Inflammatory macrophage treated with lipopolysaccharide for 1 hour (primary cell): ENCODE results near the gene KCP.

ENCODE experiments used
- DNase-seq, 2 donors: peaks; one replicate each; pipeline ENCODE4 v3.0.0-alpha.2; 2020 to 2022

KCP gene

GRCh38 chr7:128938544-128939074, 28.1 kb upstream of the KCP start:
- DNase-seq: peak; percentile 53 to 86

DNA sequence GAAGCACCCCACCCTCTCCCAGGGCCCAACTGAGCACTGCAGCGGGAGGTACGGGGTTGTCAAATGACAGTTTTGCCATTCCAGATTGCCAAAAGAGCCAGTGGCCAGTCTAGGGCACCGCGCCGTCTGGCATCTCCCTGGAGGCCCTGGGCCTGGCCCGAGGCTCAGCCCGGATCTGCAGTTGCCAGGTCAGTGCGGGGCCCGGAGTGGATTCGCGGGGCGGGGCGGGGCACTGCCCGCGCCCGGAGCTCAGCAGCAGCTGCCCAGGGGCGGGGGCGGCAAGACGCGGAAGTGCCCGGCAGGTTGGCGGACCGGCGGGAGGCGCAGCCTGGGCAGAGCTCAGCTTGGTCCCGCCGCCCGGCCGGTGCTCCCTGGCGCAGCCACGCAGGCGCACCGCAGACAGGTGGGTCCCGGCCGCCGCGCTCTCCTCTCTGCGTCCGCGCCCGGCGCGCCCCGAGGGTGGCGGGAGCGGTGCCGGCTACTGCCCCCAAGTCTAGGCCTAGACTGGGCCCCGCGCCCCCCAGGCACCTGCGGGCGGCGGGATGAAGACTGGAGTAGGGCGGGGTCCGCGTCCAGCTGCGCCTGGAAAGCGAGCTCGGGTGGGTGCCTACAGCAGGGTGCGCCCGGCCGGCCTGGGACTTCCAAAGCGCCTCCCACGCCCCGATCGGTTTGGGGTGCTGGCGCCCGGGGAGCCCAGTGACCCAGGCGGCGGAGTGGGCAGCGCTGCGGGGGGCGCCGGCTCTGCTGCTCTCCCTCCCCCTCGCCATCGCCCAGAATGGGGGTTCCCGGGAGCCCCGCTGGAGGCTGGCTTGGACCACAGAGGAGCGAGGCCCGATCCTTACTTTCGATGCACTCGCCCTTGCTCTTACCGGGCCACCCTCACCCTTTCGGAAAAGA, 27.4 kb upstream of the KCP start, which contains the start of gene IRF5:
Gene IRF5 (plus strand): TSS at position 281 of the 897 bp plus-strand sequence. CDS start 4,155 bp downstream, outside the sequence.
- peak; percentile 64 to 83 for DNase-seq

GRCh38 chr7:128937271-128937646, 26.8 kb upstream of the KCP start:
- DNase-seq: no peak

- DNase-seq: no peak
Observed at GRCh38 chr7:128936798-128937197, 26.3 kb upstream of the KCP start.

GRCh38 chr7:128935342-128935730, 24.8 kb upstream of the KCP start:
- DNase-seq: no peak

GRCh38 chr7:128934361-128935341, 24.1 kb upstream of the KCP start:
- DNase-seq: peak; percentile 81 to 88

- DNase-seq: peak; percentile 71 to 75
Observed at GRCh38 chr7:128933180-128933891, 22.8 kb upstream of the KCP start.

GRCh38 chr7:128932862-128933179, 22.3 kb upstream of the KCP start:
- DNase-seq: no peak

DNA sequence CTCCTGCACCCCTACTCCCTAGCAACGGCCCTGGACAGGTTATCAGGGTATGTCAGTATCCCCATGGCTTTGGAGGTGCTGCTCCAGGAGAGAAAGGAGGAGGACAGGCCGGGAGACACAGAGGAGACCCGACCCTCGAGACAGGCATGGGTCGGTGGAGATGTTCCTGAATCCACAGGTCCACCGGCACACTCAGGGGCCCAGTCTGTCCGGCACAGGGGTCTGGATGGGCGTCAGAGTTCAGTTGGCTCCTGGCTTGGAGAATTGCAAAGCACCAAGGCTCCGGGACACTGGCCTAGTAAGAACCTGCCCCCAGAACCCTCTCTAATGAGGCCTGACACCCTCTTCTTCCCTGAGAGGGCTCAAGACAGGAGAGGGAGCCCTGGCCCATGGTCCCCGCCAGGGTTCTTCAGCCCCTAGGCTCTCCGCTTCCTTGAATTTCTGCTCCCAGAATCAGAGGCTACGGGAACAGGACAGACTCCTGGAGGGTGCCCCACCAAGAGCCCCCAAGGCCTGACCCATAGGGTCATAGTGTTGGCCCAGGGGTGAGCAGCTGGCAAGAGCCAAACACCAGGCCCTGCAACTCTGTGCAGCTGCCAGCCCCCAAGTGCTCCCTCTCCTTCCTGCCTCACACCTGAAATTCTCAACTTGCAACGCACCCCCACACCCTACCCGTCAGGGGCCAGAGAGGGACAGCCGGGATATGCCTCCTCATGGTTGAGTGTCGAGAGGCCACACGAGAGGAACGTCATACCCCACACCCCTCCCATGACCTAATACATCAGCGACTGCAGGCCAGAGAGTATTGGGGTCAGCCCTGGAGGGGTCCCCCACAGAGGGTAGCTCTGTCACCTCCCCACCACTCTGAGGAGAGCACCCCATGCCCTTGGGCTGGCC, 21.7 kb upstream of the KCP start:
- no peak for DNase-seq

DNA sequence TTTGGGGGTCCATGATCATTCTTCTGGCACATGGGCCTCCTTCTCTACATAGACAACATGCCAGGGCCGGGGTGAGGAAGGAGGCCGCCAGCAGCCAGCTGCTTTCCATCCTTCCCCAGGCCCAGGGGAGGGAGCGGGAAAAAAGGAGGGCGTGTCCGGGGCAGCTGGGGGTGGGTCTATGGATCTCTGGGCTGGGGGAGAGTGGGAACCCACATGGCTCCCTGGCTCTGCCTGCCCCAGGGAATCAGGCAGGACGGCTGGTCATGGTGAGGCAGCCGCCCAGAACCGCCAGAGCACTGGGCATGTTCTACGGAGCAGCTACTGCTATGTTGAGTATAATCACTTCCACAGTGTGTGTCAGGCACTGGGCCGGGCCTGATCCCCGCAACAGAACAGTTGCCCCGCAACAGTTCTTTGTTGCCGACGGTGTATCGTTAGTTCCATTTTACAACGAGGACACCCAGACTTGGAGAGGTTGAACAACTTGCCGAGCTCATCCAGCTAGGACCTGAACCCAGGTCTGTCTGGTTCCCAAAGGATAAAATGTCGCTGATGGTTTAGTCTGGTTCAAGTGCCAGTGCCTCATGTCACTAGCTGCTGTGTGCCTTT, 20.8 kb upstream of the KCP start:
- no peak for DNase-seq

DNA sequence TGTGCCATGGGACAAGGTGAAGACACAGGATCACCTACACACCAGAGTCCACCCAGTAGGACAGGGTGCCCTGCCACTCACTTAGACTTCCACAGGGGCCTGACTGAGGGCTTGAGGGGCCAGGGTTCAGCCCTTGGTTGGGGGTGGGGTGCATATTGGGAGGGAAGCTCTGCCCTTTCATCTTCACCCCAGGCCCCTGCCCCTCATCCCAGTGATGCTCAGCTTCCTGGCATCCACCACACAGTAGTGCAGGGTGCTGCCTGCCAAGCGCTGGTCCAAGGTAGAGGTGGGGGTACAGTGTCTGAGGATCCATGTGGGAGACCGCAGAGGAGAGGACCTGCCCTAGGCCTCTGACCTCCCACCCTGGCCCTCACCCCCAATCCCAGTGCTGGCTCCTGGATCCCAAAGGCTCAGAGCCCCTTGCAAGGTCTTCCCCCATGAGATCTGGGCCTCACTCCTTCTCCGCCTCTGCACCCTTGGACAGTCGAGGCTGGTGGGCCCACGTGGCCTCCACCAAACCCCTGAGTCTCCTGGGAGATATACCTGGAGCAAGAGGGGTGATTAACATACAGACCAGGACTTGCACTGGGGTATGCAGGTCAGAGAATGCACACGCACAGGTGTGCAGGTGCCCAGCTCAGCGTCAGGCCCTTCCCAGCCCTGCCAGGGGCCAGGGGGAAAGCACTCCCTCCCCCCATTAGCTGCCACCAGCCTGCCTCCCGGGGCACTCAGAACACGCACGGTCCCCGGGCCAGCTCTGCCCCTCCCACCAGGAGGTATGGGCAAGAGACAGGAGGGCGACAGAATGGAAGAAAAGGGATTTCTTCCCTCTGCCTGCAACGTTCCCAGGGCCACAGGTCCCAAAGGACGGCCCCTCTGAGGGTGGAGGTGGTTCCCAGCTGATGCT, 18.6 kb upstream of the KCP start:
- DNase-seq: no peak

DNA sequence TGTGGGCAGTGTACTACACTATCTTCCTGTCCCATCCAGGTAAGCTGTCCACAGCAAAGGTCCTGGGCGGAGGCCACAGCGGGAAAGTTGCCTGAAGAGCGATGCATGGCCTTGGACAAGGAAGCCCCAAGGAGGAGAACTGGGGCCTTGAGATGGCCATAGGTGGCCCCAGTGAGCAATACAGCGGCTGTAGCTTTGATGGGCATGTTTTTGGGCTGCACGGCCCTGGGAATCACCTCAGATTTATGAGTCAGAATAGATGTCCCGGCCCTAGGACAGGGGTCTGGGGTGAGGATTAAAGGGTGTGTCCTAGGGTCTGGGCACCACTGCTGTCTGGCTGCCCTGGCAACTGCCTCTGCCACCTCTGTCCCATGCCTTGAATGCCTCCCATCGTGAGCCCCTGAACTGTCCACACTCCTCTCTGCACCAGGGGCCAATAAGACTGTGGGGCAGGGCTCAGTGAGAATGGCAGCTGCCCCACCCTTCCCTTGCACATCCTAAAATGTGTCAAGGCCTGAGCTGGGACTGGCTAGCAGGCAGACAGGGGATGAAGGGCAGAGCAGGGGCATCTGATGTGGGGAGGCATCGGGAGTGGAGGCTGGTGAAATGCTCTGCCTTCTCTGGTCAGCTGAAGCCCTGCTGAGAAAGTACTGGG, 17.8 kb upstream of the KCP start:
- no peak for DNase-seq

- no peak for DNase-seq
Observed at GRCh38 chr7:128924707-128925588, 14.4 kb upstream of the KCP start.

DNA sequence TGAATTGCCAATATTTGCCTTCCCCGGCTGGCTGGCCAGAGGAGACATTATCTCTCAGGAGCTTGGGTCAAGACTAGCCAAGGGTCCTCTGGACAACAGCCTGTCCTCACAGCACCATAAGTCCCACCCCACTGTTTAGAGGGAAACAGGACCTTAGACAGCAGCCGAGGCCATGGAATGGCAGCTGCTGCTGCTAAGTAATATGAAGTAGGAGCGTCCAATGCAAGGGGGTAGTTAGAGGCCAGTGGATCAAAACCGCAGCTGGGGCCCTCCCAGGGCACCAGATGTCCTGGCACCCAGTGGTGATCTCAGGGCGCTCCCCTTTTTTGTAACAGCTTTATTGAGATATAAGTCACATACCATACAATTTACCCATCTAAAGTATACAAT, 12.9 kb upstream of the KCP start:
- no peak for DNase-seq

DNA sequence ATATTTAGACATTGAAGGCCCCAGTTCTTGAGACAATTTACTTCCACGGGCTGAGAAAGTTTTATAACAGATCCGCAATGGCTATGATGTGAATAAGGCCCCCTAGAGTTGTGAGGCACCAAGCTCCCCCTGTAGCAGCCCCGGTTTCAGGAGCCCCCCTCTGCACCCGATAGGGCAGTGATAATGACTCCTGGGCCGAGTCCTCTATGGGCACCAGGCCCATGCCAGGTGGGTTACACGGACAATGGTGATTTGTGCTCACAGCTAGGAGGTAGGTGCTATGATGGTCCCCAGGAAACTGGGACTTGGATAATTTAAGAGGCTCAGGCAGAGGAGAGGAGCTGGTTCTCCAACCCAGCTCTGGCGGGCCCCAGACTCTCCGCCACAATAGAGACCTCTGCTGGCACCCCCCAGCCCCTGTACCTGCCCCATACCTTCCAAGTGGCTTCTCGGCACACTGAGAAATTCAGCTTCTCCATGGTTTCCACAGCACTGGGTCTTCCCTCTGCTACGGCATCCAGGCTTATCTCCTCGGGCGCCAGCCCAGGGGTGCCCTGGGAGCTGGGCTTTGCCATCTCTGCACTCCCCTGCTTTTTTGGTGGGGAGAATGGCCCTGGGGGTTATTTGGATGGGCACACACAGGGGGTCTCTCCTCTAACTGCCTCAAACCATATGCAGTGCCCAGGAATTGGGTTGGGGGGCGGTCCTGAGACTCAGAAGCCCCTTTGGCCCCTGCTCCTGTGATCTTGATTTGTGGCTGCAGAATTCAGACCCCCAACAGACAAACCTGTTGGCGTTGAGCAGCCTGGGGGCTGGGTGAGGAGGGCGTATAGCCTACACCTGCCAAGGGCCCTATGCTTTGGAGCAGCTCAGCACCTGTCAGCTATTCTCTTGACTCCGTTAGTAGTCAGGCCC, 12.2 kb upstream of the KCP start:
- DNase-seq: no peak

GRCh38 chr7:128921866-128922440, 11.4 kb upstream of the KCP start:
- no peak for DNase-seq
